ENCODE measurements around the gene EHF. TPM values are rescaled to one million over a fixed set of nuclear protein-coding genes. Genes with fewer than 3 reads are reported as not detected.

The EHF gene
- total RNA-seq, 1 donor from 2014 or later = not detected

DNA sequence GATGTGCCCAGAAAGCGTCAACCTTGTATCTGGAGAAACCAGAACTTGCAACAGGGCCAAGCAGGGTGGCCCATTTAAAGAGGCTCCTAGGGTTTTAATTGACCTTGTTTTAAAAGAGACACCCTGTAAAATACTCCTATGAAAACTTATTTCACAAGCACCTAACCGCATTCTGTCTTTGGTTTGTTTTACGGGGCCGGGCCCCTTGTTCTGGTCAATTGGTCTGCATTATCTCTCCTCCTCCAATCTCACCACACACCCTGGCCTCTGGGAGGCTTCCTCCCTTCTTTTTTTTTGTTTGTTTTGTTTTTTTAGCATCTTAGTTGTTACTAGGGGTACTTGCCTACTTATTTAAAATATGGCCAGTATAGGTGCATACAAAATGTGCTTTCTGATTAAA lies 4.7 kb downstream of the EHF start:
- Mint-ChIP-seq H3K9me3 (ENCODE audit: low read depth) (no peaks in the 10 kb centered on the region), H3K36me3 (ENCODE audit: low read depth) (no peaks in the 10 kb centered on the region), H3K27me3 (ENCODE audit: low read depth) (peaks cover 8% of the 10 kb centered on the region), H3K27ac (ENCODE audit: unreplicated experiment) (no peak overlapping the region), H3K4me1 (ENCODE audit: low read depth) (peaks cover 7% of the 10 kb centered on the region), H3K4me3 (ENCODE audit: unreplicated experiment) (no peak overlapping the region)
- TF ChIP-seq, protein P1, sequence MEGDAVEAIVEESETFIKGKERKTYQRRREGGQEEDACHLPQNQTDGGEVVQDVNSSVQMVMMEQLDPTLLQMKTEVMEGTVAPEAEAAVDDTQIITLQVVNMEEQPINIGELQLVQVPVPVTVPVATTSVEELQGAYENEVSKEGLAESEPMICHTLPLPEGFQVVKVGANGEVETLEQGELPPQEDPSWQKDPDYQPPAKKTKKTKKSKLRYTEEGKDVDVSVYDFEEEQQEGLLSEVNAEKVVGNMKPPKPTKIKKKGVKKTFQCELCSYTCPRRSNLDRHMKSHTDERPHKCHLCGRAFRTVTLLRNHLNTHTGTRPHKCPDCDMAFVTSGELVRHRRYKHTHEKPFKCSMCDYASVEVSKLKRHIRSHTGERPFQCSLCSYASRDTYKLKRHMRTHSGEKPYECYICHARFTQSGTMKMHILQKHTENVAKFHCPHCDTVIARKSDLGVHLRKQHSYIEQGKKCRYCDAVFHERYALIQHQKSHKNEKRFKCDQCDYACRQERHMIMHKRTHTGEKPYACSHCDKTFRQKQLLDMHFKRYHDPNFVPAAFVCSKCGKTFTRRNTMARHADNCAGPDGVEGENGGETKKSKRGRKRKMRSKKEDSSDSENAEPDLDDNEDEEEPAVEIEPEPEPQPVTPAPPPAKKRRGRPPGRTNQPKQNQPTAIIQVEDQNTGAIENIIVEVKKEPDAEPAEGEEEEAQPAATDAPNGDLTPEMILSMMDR (IDR thresholded peaks at IDR 0.05) = no peak
- DNase-seq (ENCODE audit: low spot score) = no peak

DNA sequence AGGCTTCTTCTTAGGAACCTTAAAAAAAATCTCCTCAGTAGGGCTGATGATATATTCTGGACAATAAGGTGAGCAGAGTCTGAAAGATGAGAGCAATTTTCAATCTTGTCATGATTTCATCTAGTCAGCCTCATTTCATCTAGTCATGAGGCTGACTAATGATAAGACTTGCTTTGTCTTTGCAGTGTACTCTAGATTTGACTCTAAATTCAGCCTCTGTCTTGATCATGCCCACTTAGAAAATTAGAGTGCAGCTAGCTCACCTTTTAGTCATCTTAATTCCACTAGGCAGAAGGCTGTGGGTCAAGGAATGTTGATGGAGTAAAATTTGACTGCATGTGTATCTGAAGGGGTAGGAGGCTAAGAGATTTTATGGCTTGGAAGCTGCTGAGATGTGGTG lies 5.5 kb downstream of the EHF start:
- Mint-ChIP-seq H3K4me3 (ENCODE audit: unreplicated experiment) (no peak overlapping the region), H3K9me3 (ENCODE audit: low read depth) (no peaks in the 10 kb centered on the region), H3K27ac (ENCODE audit: unreplicated experiment) (no peak overlapping the region), H3K4me1 (ENCODE audit: low read depth) (peaks cover 8% of the 10 kb centered on the region), H3K27me3 (ENCODE audit: low read depth) (peaks cover 8% of the 10 kb centered on the region), H3K36me3 (ENCODE audit: low read depth) (no peaks in the 10 kb centered on the region)
- TF ChIP-seq, protein P1 (IDR thresholded peaks at IDR 0.05) = no peak
- DNase-seq (ENCODE audit: low spot score) = no peak

DNA sequence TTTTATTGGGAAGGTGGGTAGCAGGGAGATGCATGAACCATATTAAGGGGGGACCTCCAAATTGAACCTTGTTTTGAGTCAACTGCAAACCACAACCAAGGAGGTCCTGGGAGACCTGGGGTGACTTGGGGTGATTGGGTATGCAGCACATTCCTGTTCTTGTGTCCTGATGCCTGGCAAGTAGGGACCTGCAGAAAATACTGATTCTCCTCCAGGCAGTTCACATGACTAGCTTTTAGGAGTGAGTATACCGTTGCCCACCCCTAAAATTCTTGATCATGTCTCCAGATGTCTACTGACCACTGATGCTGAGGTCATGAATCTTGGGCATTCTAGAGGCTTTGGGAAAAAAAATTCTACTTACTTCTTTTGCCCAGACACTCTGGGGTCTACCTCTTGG lies 6.3 kb downstream of the EHF start:
- no peak overlapping the region for H3K27ac Mint-ChIP-seq (ENCODE audit: unreplicated experiment)
- TF ChIP-seq, protein P1 (IDR thresholded peaks at IDR 0.05) = no peak
- H3K9me3 Mint-ChIP-seq (ENCODE audit: low read depth) = no peaks in the 10 kb centered on the region
- H3K36me3 Mint-ChIP-seq (ENCODE audit: low read depth) = no peaks in the 10 kb centered on the region
- no peak for DNase-seq (ENCODE audit: low spot score)
- no peak overlapping the region for H3K4me3 Mint-ChIP-seq (ENCODE audit: unreplicated experiment)
- peaks cover 12% of the 10 kb centered on the region for H3K4me1 Mint-ChIP-seq (ENCODE audit: low read depth)
- H3K27me3 Mint-ChIP-seq (ENCODE audit: low read depth) = peaks cover 8% of the 10 kb centered on the region

DNA sequence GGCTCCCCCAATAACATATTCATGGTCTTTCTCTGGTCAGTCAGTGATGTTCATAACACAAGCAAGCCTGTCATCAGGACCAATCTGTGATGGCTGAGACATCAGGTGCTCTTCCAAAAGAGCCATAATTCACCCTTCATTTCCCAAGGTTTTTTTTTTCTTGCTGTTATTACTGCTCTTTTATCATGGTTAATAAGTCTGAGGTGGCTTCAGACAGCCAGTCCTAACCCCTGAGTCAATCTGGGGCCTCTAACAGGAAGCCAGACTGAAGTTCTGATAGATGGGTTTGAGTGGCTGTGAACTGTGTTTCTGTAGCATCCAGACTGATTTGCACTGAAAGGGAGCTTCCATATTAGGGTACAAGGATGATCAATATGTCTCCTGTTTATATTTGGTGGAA lies 8.8 kb downstream of the EHF start:
- peaks cover 8% of the 10 kb centered on the region for H3K27me3 Mint-ChIP-seq (ENCODE audit: low read depth)
- peaks cover 35% of the 10 kb centered on the region for H3K4me1 Mint-ChIP-seq (ENCODE audit: low read depth)
- no peak overlapping the region for H3K27ac Mint-ChIP-seq (ENCODE audit: unreplicated experiment)
- H3K4me3 Mint-ChIP-seq (ENCODE audit: unreplicated experiment) = no peak overlapping the region
- TF ChIP-seq, protein P1 (IDR thresholded peaks at IDR 0.05) = no peak
- no peaks in the 10 kb centered on the region for H3K36me3 Mint-ChIP-seq (ENCODE audit: low read depth)
- no peak for DNase-seq (ENCODE audit: low spot score)
- H3K9me3 Mint-ChIP-seq (ENCODE audit: low read depth) = no peaks in the 10 kb centered on the region

DNA sequence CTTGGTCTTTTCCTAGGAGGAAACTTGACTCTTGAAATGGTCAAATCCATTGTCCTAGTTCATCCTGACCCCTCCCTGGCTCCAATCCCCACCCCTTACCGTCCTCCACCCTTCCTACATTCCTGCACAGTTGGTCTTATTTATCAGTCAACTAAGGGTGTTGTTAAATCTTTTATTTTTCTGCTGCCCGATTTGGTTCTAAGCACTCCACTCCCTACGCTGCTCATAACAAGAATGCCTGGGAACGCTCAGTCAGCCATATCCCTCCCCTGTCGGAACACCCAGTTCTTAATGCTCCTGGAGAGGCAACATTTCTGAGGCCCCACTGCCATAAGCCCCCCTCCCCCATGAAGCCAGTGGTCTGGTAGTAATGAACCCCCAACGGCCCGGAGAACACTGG lies 9.7 kb downstream of the EHF start:
- Mint-ChIP-seq H3K9me3 (ENCODE audit: low read depth) (no peaks in the 10 kb centered on the region), H3K27ac (ENCODE audit: unreplicated experiment) (no peak overlapping the region), H3K4me3 (ENCODE audit: unreplicated experiment) (no peak overlapping the region), H3K27me3 (ENCODE audit: low read depth) (peaks cover 8% of the 10 kb centered on the region), H3K36me3 (ENCODE audit: low read depth) (no peaks in the 10 kb centered on the region), H3K4me1 (ENCODE audit: low read depth) (peaks cover 35% of the 10 kb centered on the region)
- no peak for DNase-seq (ENCODE audit: low spot score)
- TF ChIP-seq, protein P1 (IDR thresholded peaks at IDR 0.05) = no peak

Measured in chondrocyte (in vitro differentiated cells).